Stromal cell of bone marrow (primary cell): ENCODE data around the gene PPP2R5A.
"Not testable (repeated sequence)": the region's sequence is repeated elsewhere in the genome, so short reads cannot be mapped to it uniquely, and the experiment has no call there.

Experiments
- DNase-seq: peaks from one replicate; pipeline ENCODE4 v3.0.0-alpha.2; 2012; ENCODE audit warnings: low read depth

The PPP2R5A gene

GRCh38 chr1:212355230-212355969 lies 70.2 kb downstream of the PPP2R5A start:
- peak; percentile 13 for DNase-seq

- no peak for DNase-seq
Observed at GRCh38 chr1:212359794-212360479, 74.7 kb downstream of the PPP2R5A start.

GRCh38 chr1:212364985-212365384 lies 79.8 kb downstream of the PPP2R5A start:
- DNase-seq, result no peak

- peak; percentile 47 for DNase-seq
Observed at GRCh38 chr1:212366901-212367300, 81.7 kb downstream of the PPP2R5A start.

DNA sequence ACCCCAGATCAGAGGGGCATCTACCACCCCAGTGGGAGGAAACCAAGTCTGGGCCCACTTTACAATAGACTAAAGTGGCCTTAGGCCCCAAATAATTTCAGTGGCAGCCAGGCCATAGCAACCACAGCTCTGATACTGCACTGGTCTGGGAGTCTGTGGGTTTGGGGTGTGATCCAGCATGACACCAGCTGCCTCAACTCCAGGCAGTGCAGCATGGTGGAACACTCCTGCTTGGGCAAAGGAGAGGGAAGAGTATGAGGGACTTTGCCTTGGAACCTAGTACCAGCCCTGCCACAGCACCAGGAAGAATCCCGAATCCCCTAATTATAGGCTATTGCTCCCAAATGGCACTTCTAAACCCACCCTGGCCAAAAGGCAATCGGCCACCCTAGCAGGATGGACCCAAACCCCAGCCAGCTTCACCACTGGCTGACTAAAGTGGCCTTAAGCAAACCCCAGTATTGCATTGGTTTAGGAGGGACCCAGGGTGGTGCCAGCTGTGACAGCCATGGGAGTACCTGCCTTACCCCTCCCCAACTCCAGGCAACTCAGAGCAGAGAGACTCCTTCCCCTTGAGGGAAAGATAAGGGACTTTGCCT lies 82.4 kb downstream of the PPP2R5A start:
- no peak for DNase-seq

DNA sequence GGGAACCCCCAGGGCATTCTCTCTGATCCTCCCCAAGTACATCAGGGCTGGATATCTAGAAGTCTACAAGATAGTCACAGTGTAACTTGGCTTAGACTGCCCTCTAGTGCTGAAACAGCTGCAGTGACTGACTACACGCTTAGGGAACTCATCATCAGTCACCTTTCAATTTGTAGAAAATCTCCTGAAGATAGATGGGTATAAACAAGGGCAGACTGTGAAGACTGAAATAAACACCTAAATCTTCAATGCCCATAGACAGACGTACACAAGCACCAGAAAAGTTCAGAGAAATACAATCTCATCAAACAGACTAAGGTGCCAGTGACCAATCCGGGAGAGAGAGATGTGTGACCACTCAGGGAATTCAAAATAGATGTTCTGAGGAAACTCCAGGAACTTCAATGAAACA lies 82.9 kb downstream of the PPP2R5A start:
- peak; percentile 52 for DNase-seq

DNA sequence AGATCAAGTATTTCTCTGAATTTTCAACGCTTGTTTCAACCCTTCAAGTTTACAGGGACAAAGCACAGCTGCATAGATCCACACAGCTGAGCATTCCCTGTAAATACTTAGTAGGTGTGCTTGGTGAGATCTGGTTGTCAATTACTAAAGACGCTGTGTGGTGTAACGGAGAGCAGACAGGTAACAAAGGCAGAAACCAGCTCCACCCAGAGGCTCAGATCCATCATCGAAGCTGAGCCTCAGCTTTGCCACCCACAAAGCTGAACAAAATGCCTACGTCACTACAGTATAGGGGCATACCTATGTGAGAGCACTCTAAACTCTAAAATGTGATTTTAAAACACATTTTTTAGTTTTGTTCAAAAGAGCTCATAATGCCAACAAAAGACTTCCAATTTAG lies 90.8 kb downstream of the PPP2R5A start:
- no peak for DNase-seq

- no peak for DNase-seq
Observed at GRCh38 chr1:212377644-212378043, 92.4 kb downstream of the PPP2R5A start.

- DNase-seq, result no peak
Observed at GRCh38 chr1:212379366-212379765, 94.2 kb downstream of the PPP2R5A start.

DNA sequence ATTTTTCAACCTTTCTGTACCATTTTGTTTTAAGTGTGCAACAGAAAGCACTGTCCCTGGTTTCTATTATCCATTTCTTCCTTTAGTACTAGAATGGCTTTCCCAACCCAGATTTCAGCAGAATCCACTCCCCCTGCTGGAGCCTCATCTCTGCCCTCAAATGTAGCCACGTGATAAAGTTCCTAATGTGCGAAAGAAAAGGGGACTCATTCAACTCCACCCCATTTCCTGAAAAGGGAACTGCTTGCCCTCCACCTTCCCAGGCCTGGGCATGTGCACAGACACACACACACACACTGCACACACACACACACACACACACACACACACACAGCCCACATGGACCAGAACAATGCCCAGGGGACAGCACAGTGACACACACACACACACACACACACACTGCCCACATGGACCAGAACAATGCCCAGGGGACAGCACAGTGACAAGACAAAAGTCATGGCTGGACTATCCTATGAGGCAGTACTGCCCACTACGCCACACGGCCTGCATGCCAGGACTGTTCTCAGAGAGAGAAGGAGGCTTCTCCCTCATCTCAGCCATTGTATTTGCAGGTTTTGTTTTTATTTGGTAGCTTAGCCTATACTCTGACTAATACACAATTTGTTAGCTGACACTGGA lies 96.3 kb downstream of the PPP2R5A start:
- no peak for DNase-seq

DNA sequence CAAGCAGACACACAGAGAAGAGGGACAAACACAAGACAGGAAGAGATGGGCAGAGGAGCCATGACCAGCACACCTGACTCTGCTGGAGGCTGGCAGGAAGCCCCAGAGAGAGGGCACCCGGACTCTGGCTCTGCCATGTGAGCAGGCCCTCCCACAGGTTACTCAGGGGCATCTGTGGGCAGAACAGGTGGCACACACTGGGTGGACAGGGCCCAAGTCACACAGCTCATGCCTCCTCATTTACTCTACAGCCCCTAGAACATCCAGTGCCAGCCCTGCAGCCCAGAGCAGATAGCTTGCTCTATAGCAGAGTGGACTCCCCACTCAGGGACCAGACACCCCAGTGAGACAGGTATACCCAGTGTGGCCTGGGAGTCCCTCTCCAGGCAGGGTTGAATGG lies 100.8 kb downstream of the PPP2R5A start:
- DNase-seq, result no peak

- no peak for DNase-seq
Observed at GRCh38 chr1:212388985-212389716, 103.9 kb downstream of the PPP2R5A start.

GRCh38 chr1:212395678-212396437 lies 110.6 kb downstream of the PPP2R5A start:
- DNase-seq, result not testable (repeated sequence)

GRCh38 chr1:212396638-212397037 lies 111.4 kb downstream of the PPP2R5A start:
- DNase-seq, result no peak

DNA sequence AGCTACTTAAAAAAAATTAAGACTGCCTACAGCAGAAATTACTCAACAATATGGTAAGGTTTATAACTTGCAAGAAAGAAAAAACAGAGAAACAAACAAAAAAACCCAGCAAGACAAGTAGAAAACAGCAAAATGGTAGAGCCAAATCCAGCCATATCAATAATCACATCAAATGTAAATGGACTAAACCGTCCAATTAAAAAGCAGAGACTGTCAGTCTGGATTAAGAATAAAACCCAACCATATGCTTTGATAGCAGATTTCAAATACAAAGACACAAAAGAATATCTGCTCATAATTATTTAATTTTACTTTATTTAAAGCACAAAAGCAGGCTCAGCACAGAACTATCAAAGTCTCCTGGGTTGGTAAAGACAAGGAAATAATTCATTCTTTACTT lies 112.0 kb downstream of the PPP2R5A start:
- no peak for DNase-seq

GRCh38 chr1:212401042-212401441 lies 115.8 kb downstream of the PPP2R5A start:
- DNase-seq, result no peak

- DNase-seq, result peak; percentile 8
Observed at GRCh38 chr1:212401838-212402582, 116.8 kb downstream of the PPP2R5A start.

DNA sequence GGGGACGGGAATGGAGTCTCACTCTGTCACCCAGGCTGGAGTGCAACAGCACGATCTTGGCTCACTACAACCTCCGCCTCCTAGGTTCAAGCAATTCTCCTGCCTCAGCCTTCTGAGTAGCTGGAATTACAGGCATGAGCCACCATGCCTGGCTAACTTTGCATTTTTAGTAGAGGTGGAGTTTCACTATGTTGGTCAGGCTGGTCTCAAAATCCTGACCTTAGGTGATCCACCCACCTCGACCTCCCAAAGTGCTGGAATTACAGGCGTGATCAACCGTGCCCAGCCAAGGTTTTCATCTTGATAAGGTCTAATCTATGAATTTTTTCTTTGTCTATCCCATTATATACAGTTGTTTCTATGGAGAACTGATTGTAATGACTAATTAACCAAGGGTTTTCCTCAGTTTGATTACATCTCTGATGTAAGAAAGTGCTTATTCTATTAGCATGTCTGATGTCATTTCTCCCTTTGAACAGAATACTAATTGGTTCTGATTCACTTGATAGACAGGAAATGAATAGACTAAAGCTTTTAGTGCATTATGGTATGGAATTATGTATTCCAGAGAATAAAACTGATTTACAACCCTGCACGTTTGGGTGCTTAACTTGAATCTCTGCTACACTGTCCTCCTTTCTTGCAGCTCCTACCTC lies 117.6 kb downstream of the PPP2R5A start:
- DNase-seq, result no peak

GRCh38 chr1:212410231-212410820 lies 125.1 kb downstream of the PPP2R5A start:
- DNase-seq, result no peak
